ENCODE data around the gene ZNF423. TPM values are rescaled to one million over a fixed set of nuclear protein-coding genes. Genes with fewer than 3 reads are reported as not detected.

ZNF423 gene
- total and polyA plus RNA-seq, 2 experiments from 2014 or later = 0.43 to 0.49 TPM

DNA sequence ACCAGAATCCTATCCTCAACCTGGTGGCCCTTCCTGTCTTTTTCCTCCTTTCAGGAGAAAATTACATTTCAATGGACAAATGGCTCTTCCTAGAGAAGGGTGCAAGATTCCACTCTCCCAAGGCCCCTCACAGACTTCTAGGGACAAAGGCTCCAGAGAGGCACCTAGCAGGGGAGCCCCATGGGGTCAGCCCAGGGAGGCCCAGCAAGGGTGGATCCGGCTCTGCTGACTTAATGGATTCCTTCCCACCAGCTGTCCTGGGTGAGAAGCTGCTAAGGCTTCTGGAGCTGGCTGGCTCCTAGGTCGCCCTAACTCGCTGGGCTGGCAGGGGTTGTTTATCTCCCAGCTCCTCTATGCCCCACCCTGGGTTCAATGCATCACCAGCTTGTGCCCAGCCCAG, 152.4 kb downstream of the ZNF423 start:
- Histone ChIP-seq H3K9ac (no peak overlapping the region), H3K9me3 (ENCODE audit: low read depth) (no peaks in the 10 kb centered on the region), H3F3A (ENCODE audit: insufficient read depth) (no peaks in the 10 kb centered on the region), H3K4me1 (ENCODE audit: insufficient read depth) (0 out of 2 replicates have a peak, but pooled peaks cover 3% of the 10 kb centered on the region), H3K9me2 (ENCODE audit: insufficient read depth) (no peaks in the 10 kb centered on the region), H3K36me3 (ENCODE audit: low read depth) (no peaks in the 10 kb centered on the region), H3K79me2 (ENCODE audit: insufficient read depth) (no peaks in the 10 kb centered on the region), H3K27ac (no peak overlapping the region), H4K20me1 (ENCODE audit: insufficient read depth) (no peaks in the 10 kb centered on the region), H3K4me2 (ENCODE audit: unreplicated experiment) (no peak overlapping the region), H2AFZ (no peak overlapping the region), H3K4me3 (no peak overlapping the region), H3K27me3 (replicated peaks; ENCODE audit: insufficient read depth) (peaks cover 13% of the 10 kb centered on the region)
- 33 to 47% methylated on average over 3 of the region's 3 CpGs for WGBS, 2 experiments (ENCODE audit: low coverage in 1 of 2, low lambda C conversion rate in 2 of 2, missing lambda C conversion rate in 2 of 2)
- in situ Hi-C loops (cut with MboI) = no loop called here
- TF ChIP-seq EZH2phosphoT487 (IDR thresholded peaks at IDR 0.05; ENCODE audit: insufficient read depth, low read depth) (no peak), EZH2 (IDR thresholded peaks at IDR 0.05; ENCODE audit: insufficient read depth, poor library complexity, severe bottlenecking) (no peak)
- DNase-seq = no peak

DNA sequence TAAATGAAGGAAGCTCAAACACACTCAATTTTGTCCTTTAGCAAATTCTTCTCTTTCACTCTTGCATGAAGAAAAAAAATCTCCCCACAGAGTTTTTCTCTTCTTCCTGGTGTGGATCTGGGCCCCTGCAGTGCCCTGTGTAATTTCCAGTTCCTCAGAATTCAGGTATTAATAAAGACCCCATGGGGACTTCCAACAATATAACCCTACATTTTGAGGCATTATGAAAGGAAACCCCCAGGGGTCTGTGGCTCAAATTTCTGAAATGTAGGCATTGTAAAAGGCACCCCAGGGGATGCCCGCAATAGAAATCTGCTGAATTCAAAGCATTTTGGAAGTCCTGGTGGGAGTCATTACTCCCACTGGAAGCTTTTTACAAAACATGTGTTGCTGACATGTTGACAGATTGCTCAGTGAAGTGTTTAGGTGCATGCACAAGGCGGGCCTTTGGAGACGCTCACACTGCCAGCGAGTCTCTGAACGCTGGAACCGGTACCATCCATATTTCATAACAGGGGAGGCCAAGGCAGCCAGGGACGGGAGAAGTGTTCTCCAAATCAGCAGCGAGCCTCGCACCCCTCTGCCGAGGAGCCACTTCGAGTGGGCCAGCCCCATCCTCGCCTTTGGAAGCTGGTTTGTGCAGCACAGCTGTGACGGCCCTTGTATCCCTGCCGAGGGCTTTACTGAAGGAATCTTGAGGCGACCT, 154.0 kb downstream of the ZNF423 start:
- no peaks in the 10 kb centered on the region for H3K79me2 ChIP-seq (ENCODE audit: insufficient read depth)
- 2 to 4% methylated on average over 15 of the region's 15 CpGs for WGBS, 2 experiments (ENCODE audit: low coverage in 1 of 2, low lambda C conversion rate in 2 of 2, missing lambda C conversion rate in 2 of 2)
- in situ Hi-C loops (cut with MboI) = no loop called here
- H2AFZ ChIP-seq = no peak overlapping the region
- no peak overlapping the region for H3K4me3 ChIP-seq
- H3K27ac ChIP-seq = no peak overlapping the region
- H3K4me1 ChIP-seq (ENCODE audit: insufficient read depth) = 0 out of 2 replicates have a peak, but pooled peaks cover 3% of the 10 kb centered on the region
- no peaks in the 10 kb centered on the region for H3F3A ChIP-seq (ENCODE audit: insufficient read depth)
- no peaks in the 10 kb centered on the region for H3K36me3 ChIP-seq (ENCODE audit: low read depth)
- no peaks in the 10 kb centered on the region for H4K20me1 ChIP-seq (ENCODE audit: insufficient read depth)
- DNase-seq = peak; percentile 46
- peaks cover 13% of the 10 kb centered on the region for H3K27me3 ChIP-seq (replicated peaks; ENCODE audit: insufficient read depth)
- H3K9me2 ChIP-seq (ENCODE audit: insufficient read depth) = no peaks in the 10 kb centered on the region
- no peak for TF ChIP-seq EZH2 (IDR thresholded peaks at IDR 0.05; ENCODE audit: insufficient read depth, poor library complexity, severe bottlenecking)
- TF ChIP-seq EZH2phosphoT487 (IDR thresholded peaks at IDR 0.05; ENCODE audit: insufficient read depth, low read depth) = no peak
- H3K4me2 ChIP-seq (ENCODE audit: unreplicated experiment) = no peak overlapping the region
- H3K9me3 ChIP-seq (ENCODE audit: low read depth) = no peaks in the 10 kb centered on the region
- no peak overlapping the region for H3K9ac ChIP-seq

DNA sequence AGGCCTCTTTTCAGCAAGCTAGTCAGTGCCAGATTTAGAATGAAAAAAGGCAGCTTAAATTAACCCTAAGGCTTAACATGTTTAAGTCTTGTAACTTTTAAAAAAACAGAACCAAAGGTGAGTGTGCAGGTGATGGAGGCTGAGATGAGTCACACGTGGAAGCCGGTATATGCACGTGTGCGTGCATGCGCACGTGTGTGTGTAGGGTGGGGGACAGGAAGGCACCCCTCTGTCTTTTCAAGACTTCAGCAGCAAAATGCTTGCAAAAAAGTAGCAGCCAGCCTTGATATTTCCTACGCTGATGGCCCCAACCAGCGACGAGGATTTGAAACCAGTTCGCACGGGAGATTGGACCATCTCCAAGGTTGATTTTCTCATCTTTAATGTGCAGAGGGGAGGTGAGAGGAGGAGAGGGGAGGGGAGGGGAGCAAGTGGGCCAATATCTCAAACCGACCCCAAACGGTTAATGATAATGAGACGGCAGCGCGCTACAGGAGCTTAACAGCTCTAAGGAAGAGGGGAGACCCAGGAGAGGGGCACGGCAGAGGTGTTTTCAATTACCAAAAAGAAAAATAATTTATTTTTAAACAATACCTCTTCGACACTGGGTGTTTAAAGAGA, 154.7 kb downstream of the ZNF423 start:
- in situ Hi-C loops (cut with MboI) = no loop called here
- WGBS, 2 experiments (ENCODE audit: low coverage in 1 of 2, low lambda C conversion rate in 2 of 2, missing lambda C conversion rate in 2 of 2) = 17 to 20% methylated on average over 16 to 18 of the region's 18 CpGs
- no peaks in the 10 kb centered on the region for H4K20me1 ChIP-seq (ENCODE audit: insufficient read depth)
- no peaks in the 10 kb centered on the region for H3K9me3 ChIP-seq (ENCODE audit: low read depth)
- no peak overlapping the region for H3K27ac ChIP-seq
- peaks cover 13% of the 10 kb centered on the region for H3K27me3 ChIP-seq (replicated peaks; ENCODE audit: insufficient read depth)
- 0 out of 2 replicates have a peak, but pooled peaks cover 3% of the 10 kb centered on the region for H3K4me1 ChIP-seq (ENCODE audit: insufficient read depth)
- H3K36me3 ChIP-seq (ENCODE audit: low read depth) = no peaks in the 10 kb centered on the region
- H3K9me2 ChIP-seq (ENCODE audit: insufficient read depth) = no peaks in the 10 kb centered on the region
- no peak overlapping the region for H3K4me2 ChIP-seq (ENCODE audit: unreplicated experiment)
- no peak overlapping the region for H3K9ac ChIP-seq
- no peak for TF ChIP-seq EZH2phosphoT487 (IDR thresholded peaks at IDR 0.05; ENCODE audit: insufficient read depth, low read depth)
- DNase-seq = no peak
- no peak overlapping the region for H3K4me3 ChIP-seq
- no peaks in the 10 kb centered on the region for H3K79me2 ChIP-seq (ENCODE audit: insufficient read depth)
- no peak overlapping the region for H2AFZ ChIP-seq
- no peaks in the 10 kb centered on the region for H3F3A ChIP-seq (ENCODE audit: insufficient read depth)

DNA sequence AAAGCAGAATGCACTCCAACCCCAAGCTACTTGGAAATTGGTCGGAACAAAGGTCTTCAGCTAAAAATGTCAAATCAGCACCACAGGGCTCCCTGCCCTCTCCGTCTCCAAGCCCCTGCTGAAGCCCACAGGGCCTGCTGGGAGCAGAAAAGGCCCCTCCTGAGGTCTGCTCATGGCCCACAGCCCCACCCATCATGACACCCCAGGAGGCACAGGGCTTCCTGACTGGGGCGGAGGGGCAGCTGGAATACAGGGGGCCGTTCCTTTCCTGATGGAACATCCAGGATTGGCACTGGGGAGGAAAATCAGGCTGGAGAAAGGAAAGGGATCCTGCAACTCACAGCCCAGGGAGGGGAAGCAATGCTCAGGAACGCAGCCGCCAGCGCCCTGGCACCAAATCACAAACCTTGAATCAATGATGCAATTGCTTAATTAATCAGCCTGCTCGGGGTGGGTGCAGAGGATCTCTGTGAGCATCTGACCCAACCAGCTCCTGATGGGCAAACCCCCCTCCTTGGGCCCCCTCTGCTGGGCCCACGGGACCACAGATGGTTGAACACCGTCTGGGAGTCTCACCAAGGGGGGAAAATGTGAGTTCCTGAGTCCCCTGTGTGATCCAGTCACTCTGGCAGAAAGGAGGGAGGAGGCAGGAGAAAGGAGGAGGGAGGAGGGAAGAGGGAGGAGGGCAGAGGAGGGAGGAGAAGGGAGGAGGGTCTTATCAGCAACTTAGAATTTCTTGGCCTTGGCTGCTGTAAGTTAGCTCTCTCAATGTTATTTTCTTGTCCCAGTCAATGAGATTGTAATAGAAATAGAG, 155.5 kb downstream of the ZNF423 start:
- Histone ChIP-seq H3K36me3 (ENCODE audit: low read depth) (no peaks in the 10 kb centered on the region), H3K4me2 (ENCODE audit: unreplicated experiment) (no peak overlapping the region), H3K4me3 (no peak overlapping the region), H2AFZ (no peak overlapping the region), H3K27me3 (replicated peaks; ENCODE audit: insufficient read depth) (peaks cover 13% of the 10 kb centered on the region), H3K9me2 (ENCODE audit: insufficient read depth) (no peaks in the 10 kb centered on the region), H3K27ac (no peak overlapping the region), H3K79me2 (ENCODE audit: insufficient read depth) (no peaks in the 10 kb centered on the region), H3K9me3 (ENCODE audit: low read depth) (no peaks in the 10 kb centered on the region), H3K4me1 (ENCODE audit: insufficient read depth) (0 out of 2 replicates have a peak, but pooled peaks cover 3% of the 10 kb centered on the region), H3K9ac (no peak overlapping the region), H4K20me1 (ENCODE audit: insufficient read depth) (no peaks in the 10 kb centered on the region), H3F3A (ENCODE audit: insufficient read depth) (no peaks in the 10 kb centered on the region)
- peak; percentile 39 for DNase-seq
- in situ Hi-C loops (cut with MboI) = no loop called here
- no peak for TF ChIP-seq EZH2 (IDR thresholded peaks at IDR 0.05; ENCODE audit: insufficient read depth, poor library complexity, severe bottlenecking)
- no peak for TF ChIP-seq EZH2phosphoT487 (IDR thresholded peaks at IDR 0.05; ENCODE audit: insufficient read depth, low read depth)
- WGBS, 2 experiments (ENCODE audit: low coverage in 1 of 2, low lambda C conversion rate in 2 of 2, missing lambda C conversion rate in 2 of 2) = 7 to 9% methylated on average over 9 to 10 of the region's 10 CpGs

All from GM23248 (cell line).